ES-I3 (cell line): Measurements from ENCODE around the gene DLGAP1.

Experiments used
- H3K36me3 ChIP-seq: 2 replicates; pipeline ENCODE4 v1.6.1; 2013; ENCODE audit warnings: mild to moderate bottlenecking, low read length, control low read depth, moderate library complexity; ENCODE audit not compliant: insufficient read depth
- H3K4me1 ChIP-seq: 2 replicates; pipeline ENCODE4 v1.6.1; 2013; ENCODE audit warnings: mild to moderate bottlenecking, control low read depth, low read length; ENCODE audit not compliant: insufficient read depth
- H3K9ac ChIP-seq: 2 replicates; pipeline ENCODE4 v1.6.1; 2013; ENCODE audit warnings: low read depth, mild to moderate bottlenecking, low read length, moderate library complexity
- H3K9me3 ChIP-seq: 2 replicates; pipeline ENCODE4 v1.6.1; 2013; ENCODE audit warnings: mild to moderate bottlenecking, low read length, moderate library complexity; ENCODE audit not compliant: control insufficient read depth, insufficient read depth

The DLGAP1 gene

DNA sequence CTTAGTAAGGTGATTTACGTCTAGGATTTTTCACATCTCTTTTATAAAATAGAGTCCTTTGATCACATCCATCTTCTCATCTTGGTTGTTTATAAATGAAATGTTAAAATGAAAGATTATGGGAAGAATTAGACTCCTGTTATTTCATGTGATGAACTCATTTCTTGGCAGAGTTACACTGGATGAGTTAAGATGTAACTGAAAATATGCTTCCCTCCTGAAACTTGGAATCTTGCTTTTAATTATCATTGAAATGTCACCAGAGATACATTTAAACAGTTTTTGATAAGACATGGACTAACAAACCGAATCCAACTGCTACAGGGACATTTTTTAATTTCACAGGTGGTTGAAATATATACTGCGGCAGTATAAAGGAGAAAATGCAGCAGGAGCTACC, 274.0 kb downstream of the DLGAP1 start:
- H3K9me3 ChIP-seq: peaks cover 6% of the 10 kb centered on the region
- no peak overlapping the region for H3K9ac ChIP-seq
- peaks cover 33% of the 10 kb centered on the region for H3K4me1 ChIP-seq
- H3K36me3 ChIP-seq: no peaks in the 10 kb centered on the region

DNA sequence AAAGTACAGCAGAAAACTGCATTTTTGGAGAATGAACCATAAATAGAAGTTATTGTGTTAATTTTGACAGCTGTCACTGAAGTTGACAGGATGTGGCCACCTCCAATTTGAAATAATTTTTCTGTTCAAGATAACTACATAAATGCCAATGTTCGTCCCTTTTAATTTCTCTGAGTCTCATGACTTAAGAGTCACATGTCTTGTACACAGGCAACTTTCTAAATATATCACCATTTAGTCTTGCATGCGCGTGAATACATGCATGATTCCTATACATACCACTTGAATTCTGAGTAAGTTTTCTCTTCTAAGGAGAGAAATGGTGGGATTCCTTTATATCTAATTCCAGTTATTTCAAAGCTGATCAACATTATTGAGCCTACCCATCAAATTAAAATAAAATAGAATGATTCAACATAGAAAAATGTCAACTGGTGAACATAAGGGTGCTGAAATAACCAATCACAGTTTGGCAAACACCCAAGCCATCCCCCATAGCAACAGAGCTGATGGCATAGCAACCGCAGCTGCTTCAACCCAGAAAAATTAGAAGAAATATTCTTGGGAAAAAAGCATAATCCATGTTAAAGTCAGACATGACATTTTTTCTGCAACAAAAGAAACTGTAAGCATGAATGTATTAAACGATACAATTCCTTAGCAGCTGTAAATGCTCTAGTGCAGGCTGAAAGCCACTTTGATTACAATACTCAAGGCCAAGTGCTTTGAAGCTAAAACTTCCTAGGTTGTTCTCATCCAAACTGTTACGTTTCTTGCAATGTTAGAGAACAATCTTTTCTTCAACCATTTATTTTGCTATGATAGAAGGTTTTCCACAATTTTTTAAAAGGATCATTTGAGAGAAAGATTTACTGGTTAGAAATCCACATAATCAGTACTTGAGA, 282.7 kb downstream of the DLGAP1 start:
- no peaks in the 10 kb centered on the region for H3K4me1 ChIP-seq
- H3K9ac ChIP-seq: no peak overlapping the region
- no peaks in the 10 kb centered on the region for H3K36me3 ChIP-seq
- no peaks in the 10 kb centered on the region; the same call in 1 of the 2 replicates for H3K9me3 ChIP-seq

DNA sequence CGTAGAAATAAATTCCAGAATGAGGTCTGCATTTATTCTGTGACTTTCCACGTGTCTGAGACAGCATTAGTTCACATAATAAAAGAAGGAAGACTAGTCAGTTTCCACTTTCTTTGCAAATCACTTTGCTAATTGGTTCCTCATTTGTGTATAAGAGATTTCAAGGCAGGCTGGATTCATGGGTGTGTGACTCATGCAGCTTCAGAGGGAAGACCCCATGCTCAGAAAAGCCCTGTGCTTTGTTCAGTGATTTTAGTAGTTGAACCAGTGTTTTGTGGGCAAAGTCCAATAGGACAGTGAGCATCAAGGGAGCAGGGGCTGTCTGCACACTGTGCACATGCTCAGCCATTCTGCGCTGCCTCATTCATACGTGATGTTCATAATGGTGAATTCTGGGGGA, 297.8 kb downstream of the DLGAP1 start:
- Histone ChIP-seq H3K9me3 (no peaks in the 10 kb centered on the region), H3K4me1 (peaks cover 19% of the 10 kb centered on the region), H3K9ac (no peak overlapping the region), H3K36me3 (no peaks in the 10 kb centered on the region)

DNA sequence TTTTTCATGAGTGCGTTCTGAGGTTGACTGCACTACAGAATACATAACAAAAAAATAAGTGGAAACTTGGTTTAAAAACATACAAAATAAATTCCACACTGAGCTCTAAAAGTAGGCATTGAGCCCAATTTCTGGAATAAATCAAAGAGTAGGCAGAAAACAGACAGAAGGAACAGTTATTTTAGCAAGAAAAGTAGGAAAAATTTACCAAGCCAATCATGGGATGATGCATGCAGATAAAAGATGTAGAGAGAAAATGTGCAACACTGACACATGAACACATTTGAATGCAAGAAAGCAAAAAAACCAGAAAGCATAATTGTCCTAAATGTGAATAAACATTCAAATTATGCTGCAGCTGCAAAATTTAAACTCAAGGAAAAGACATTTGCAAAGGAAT, 308.3 kb downstream of the DLGAP1 start:
- no peak overlapping the region for H3K9ac ChIP-seq
- no peaks in the 10 kb centered on the region; the same call in 1 of the 2 replicates for H3K9me3 ChIP-seq
- peaks cover 23% of the 10 kb centered on the region for H3K4me1 ChIP-seq
- H3K36me3 ChIP-seq: no peaks in the 10 kb centered on the region; the same call in 1 of the 2 replicates

DNA sequence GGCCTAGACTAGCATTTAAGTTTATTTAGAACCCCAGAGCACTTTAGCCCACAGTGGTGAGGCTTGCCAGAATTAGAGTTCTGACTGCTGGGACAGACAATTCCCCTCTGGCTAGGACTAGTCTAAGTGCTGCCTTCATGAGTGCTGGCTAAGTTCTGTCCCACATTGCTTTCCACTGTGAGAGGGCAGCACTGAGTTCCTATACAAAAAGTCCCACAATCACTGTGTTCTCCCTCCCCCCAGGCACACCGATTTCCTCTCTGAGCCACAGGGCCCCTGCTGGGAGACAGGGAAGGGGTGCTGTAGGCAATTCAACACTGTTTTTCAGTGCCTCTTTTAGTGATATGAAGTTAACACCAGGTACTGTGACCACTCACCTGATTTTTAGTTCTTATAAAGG, 310.9 kb downstream of the DLGAP1 start:
- Histone ChIP-seq H3K9ac (no peak overlapping the region), H3K36me3 (no peaks in the 10 kb centered on the region; the same call in 1 of the 2 replicates), H3K9me3 (no peaks in the 10 kb centered on the region; the same call in 1 of the 2 replicates), H3K4me1 (peaks cover 23% of the 10 kb centered on the region)

DNA sequence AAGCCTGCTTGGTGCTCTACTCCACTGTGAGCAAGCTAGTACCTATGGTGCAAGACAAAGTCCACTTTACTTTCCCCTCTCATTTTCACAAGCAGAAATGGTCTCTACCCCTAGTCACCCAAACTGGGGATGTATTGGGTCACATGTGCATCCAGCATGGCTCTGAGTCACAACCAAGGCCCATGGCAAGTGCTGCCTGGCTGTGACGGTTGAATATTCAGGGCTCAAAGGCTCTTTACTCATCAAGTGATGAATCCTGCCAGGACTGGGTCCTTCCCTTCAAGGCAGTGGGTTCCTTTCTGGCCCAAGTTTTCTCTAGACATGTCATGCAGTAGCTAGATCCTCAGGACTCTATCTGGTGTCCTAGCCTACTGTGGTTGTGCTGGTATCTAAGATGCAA, 311.5 kb downstream of the DLGAP1 start:
- no peaks in the 10 kb centered on the region; the same call in 1 of the 2 replicates for H3K9me3 ChIP-seq
- 0 out of 2 replicates have a peak overlapping the region, but pooled peaks have one; percentile 12 for H3K9ac ChIP-seq
- no peaks in the 10 kb centered on the region; the same call in 1 of the 2 replicates for H3K36me3 ChIP-seq
- H3K4me1 ChIP-seq: peaks cover 22% of the 10 kb centered on the region

DNA sequence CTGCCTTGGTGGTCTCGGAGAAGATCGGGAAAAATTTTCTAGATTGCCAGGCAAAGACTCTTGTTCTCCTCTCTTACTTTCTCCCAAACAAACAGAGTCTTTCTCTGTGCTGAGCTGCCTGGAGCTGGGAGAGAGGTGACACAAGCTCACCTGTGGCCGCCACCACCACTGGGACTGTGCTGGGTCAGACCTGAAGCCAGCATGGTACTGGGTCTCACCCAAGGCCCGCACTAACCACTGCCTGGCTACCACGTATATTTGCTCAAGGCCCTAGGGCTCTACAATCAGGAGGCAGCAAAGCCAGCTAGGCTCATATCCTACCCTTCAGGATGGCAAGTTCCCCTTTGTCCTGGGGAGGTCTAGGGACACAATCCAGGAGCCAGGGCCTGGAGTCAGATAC, 312.2 kb downstream of the DLGAP1 start:
- Histone ChIP-seq H3K36me3 (no peaks in the 10 kb centered on the region; the same call in 1 of the 2 replicates), H3K9me3 (no peaks in the 10 kb centered on the region; the same call in 1 of the 2 replicates), H3K9ac (no peak overlapping the region), H3K4me1 (peaks cover 15% of the 10 kb centered on the region)

DNA sequence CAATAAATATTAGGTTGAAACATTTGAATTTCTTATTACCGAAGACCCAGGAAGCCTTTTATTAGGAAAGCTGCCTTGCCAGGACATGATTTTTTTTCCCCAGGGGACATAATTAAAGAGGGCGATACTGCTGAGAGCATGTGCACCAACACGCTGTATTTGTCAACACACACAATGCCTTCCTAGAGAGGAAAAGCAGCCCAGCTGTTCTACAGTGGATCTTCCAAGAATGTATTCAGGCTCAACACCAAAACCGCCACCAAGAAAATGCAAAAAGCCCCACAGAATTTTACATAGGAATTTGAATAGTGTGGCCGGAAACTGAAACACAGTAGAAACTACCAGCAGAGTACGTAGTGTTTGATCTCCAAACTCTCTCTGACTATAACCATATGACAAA, 320.4 kb downstream of the DLGAP1 start:
- Histone ChIP-seq H3K9me3 (no peaks in the 10 kb centered on the region), H3K4me1 (peaks cover 19% of the 10 kb centered on the region), H3K36me3 (no peaks in the 10 kb centered on the region), H3K9ac (no peak overlapping the region)

DNA sequence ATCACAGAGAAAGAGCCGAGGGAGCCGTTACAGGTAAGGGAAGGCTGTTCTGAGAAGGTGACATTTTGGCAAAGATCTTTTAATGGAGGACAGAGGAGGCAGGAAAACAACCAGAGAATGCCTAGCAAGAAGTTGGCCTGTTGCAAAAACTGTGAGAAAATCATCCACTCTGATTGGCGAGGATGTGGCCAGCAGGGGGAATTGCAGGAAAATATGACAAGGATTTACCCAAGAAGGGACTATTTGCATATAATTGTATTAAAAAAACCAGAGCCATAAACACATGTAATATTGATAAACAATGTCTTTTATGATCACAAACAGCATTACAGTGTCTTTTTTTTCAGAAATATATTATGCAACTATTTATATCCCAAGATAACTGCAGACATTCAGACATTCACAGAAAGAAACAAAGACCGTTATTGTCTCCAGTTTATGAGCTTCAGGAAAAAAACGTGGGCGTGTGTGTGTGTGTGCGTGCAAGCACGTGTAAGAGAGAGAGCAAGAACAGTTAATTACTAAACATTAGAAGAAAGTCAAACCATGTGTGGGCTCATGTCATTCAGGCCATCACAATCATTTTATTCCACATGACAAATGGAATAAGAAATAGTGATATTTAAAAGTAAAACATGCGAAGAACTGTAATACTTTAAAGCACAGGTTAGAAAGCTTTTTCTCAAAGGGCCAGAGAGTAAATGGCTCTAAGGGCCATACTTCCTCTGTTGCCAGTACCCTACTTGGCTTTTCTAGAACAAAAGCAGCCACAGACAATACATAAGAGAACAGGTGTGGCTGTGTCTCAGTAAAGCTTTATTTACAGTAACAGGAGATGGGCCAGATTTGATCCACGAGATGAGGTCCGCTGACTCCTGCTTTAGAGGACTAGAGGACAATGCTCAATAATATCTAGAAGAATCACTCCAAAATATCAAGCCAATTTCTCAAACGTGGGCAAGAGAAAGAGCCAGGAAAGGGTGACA, 324.1 kb downstream of the DLGAP1 start:
- Histone ChIP-seq H3K9ac (no peak overlapping the region), H3K36me3 (no peaks in the 10 kb centered on the region), H3K4me1 (peaks cover 45% of the 10 kb centered on the region), H3K9me3 (no peaks in the 10 kb centered on the region)

DNA sequence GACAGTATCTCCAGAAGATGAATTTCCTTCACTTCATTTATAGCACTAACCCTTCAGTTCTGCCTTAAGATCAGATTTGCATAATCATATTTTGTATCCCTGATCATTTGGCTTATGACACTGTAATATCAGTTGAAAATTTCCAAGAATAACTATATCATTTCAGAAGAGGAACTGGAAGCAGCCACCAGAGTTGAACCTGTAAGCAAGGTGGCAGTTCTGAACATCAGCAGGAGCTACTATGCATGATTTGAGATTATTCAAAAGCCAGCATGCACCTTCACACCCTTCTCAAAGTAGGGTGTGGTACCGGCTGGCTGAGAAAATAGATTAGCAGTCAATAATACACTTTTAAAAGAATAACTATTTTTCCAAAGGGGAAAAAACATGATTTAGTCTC, 328.2 kb downstream of the DLGAP1 start:
- peaks cover 74% of the 10 kb centered on the region for H3K4me1 ChIP-seq

DNA sequence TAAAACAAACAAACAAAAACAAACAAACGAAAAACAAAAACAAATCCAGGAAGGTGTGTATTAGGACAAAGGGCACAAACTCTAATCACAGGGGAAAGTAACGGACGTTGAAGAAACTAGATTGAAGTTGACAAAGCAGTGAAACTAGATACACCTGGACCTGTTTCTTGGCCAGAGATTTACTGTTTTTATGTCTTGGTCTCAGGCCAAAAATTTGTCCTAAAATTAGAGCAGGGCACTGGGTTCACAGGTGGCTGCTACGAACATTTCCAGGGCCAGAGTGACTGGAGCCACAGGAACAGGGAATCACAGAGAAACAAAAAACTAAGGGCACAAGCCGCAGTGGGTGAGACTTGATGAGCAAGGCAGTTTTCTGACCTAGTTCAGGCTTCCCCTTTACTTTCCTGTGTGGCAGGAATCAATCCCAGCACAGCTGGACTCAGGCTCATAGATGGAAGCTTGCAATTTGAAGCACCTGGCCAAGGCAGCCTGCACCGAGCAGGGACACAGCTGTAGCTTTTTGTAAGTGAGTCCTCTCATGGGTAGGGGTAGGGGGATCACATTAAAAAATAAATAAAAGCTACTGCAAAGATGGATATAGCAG, 329.4 kb downstream of the DLGAP1 start:
- peaks cover 76% of the 10 kb centered on the region for H3K4me1 ChIP-seq
- H3K9ac ChIP-seq: peak overlapping the region; percentile 17; the same call in 1 of the 2 replicates
- no peaks in the 10 kb centered on the region for H3K9me3 ChIP-seq
- H3K36me3 ChIP-seq: no peaks in the 10 kb centered on the region

More for the DNA sequence above, 328.2 kb downstream of the DLGAP1 start:
- no peaks in the 10 kb centered on the region for H3K36me3 ChIP-seq
- H3K9me3 ChIP-seq: no peaks in the 10 kb centered on the region
- H3K9ac ChIP-seq: no peak overlapping the region

DNA sequence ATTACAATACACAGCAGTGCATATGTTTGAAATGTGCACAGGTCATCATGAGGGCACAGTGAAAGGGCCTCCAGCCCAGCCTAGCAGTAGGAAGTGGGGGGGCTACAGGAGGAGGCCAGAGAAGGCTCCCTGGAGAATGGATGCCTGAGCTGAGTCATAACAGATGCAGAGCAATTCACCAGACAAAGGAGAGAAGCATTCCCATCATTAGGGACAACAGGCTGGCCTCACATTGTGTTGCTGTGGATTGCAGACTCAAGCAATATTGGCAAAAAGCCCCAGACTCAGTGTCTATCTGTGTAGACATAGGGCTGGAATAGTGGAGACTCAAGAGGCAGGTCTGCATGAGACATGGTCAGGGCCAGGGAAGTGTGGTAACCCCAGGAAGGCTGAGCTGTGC, 329.9 kb downstream of the DLGAP1 start:
- Histone ChIP-seq H3K36me3 (no peaks in the 10 kb centered on the region), H3K9ac (peak overlapping the region; percentile 17; the same call in 1 of the 2 replicates), H3K9me3 (no peaks in the 10 kb centered on the region), H3K4me1 (peaks cover 76% of the 10 kb centered on the region)

DNA sequence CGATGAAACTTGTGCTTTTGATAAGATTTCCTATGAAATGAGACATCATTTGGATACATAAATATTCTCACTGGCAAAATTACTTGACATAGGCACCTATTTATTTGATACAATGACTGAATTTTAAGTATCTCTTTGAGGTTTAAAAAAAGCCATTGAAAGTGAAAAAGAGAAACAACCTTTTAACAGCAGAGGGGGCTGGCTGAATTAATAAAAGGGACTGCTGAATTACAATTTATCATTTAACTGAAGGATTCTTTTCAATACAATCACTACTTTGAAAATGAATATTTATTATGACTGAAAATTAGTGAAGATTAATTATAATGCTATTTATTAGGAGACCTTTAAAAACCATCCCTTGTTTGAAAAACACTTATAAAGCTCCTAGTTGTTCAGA, 335.3 kb downstream of the DLGAP1 start:
- Histone ChIP-seq H3K9ac (no peak overlapping the region), H3K36me3 (no peaks in the 10 kb centered on the region), H3K9me3 (no peaks in the 10 kb centered on the region), H3K4me1 (peaks cover 69% of the 10 kb centered on the region)

DNA sequence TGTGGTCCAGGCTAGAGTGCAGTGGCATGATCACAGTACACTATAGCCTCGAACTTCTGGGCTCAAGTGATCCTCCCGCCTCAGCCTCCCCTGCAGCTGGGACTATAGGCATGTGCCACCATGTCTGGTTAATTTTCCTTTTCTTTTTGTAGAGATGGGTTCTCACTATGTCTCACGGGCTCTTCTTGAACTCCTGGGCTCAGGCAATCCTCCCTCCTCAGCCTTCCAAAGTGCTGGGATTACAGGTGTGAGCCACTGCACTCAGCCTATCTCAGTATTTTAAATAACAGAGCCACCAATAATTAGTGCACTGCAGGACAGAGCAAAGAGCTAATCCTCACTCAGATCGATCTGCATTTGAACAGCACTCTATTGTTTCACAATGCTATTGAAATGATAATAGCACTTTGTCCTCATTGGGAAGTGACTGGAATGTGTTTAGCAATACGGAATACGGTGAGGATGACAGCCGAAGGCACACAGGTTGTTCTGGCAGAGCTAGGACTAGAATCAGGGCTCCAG, 335.9 kb downstream of the DLGAP1 start:
- H3K36me3 ChIP-seq: no peaks in the 10 kb centered on the region
- no peak overlapping the region for H3K9ac ChIP-seq
- peaks cover 63% of the 10 kb centered on the region for H3K4me1 ChIP-seq
- no peaks in the 10 kb centered on the region for H3K9me3 ChIP-seq
